NB4 (cell line): ENCODE measurements around the gene BARX2.

Experiments used
- MAX ChIP-seq: IDR thresholded peaks from 2 replicates; pipeline ENCODE4 v1.6.1; 2011; ENCODE audit warnings: low read depth, low read length
- TF ChIP-seq, protein P1 (sequence below): IDR thresholded peaks from one replicate; pipeline ENCODE4 v1.5.1; 2012; ENCODE audit warnings: low read depth, low read length

GRCh38 chr11:129442171-129442570, 66.5 kb downstream of the BARX2 start:
- TF ChIP-seq, protein P1, sequence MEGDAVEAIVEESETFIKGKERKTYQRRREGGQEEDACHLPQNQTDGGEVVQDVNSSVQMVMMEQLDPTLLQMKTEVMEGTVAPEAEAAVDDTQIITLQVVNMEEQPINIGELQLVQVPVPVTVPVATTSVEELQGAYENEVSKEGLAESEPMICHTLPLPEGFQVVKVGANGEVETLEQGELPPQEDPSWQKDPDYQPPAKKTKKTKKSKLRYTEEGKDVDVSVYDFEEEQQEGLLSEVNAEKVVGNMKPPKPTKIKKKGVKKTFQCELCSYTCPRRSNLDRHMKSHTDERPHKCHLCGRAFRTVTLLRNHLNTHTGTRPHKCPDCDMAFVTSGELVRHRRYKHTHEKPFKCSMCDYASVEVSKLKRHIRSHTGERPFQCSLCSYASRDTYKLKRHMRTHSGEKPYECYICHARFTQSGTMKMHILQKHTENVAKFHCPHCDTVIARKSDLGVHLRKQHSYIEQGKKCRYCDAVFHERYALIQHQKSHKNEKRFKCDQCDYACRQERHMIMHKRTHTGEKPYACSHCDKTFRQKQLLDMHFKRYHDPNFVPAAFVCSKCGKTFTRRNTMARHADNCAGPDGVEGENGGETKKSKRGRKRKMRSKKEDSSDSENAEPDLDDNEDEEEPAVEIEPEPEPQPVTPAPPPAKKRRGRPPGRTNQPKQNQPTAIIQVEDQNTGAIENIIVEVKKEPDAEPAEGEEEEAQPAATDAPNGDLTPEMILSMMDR, result no peak
- no peak for TF ChIP-seq MAX
